COR-L47 (cell line): ENCODE data around the gene CDK1.
"Not testable (repeated sequence)": the region's sequence is repeated elsewhere in the genome, so short reads cannot be mapped to it uniquely, and the experiment has no call there.

Source experiments
- DNase-seq: peaks from one replicate; lab custom pipeline; 2025; lab: John Stamatoyannopoulos, UW

CDK1 gene

GRCh38 chr10:60817398-60817805 is 39.1 kb downstream of the CDK1 start:
- DNase-seq = no peak

- DNase-seq = no peak
These were observed 40.0 kb downstream of the CDK1 start for GRCh38 chr10:60818134-60818770.

- no peak for DNase-seq
These were observed 41.0 kb downstream of the CDK1 start for GRCh38 chr10:60819271-60819670.

- no peak for DNase-seq
These were observed 41.9 kb downstream of the CDK1 start for GRCh38 chr10:60820093-60820754.

- DNase-seq = no peak
These were observed 43.4 kb downstream of the CDK1 start for GRCh38 chr10:60821656-60822055.

- no peak for DNase-seq
These were observed 44.5 kb downstream of the CDK1 start for GRCh38 chr10:60822809-60823208.

- DNase-seq = no peak
These were observed 45.0 kb downstream of the CDK1 start for GRCh38 chr10:60823324-60823723.

GRCh38 chr10:60825520-60825919 is 47.2 kb downstream of the CDK1 start:
- no peak for DNase-seq

- DNase-seq = no peak
These were observed 49.7 kb downstream of the CDK1 start for GRCh38 chr10:60827791-60828488.

GRCh38 chr10:60828489-60828852 is 50.2 kb downstream of the CDK1 start:
- no peak for DNase-seq

- DNase-seq = not testable (repeated sequence)
These were observed 53.9 kb downstream of the CDK1 start for GRCh38 chr10:60832136-60832535.

- no peak for DNase-seq
These were observed 56.1 kb downstream of the CDK1 start for GRCh38 chr10:60834401-60834800.

- DNase-seq = no peak
These were observed 56.8 kb downstream of the CDK1 start for GRCh38 chr10:60835049-60835448.

GRCh38 chr10:60841227-60841626 is 62.9 kb downstream of the CDK1 start:
- DNase-seq = not testable (repeated sequence)

- no peak for DNase-seq
These were observed 64.4 kb downstream of the CDK1 start for GRCh38 chr10:60842694-60843093.
